GM21717 (cell line): Measurements from ENCODE around the gene TWSG1.
"Not testable (repeated sequence)": the region's sequence is repeated elsewhere in the genome, so short reads cannot be mapped to it uniquely, and the experiment has no call there.

ENCODE experiments used
- ATAC-seq: cut with Tn5 transposase; IDR thresholded peaks from one replicate; pipeline ENCODE4 v1.9.1; 2021; ENCODE audit warnings: mild to moderate bottlenecking, moderate library complexity; ENCODE audit not compliant: unreplicated experiment

Gene TWSG1

GRCh38 chr18:9421901-9422327 lies 87.3 kb downstream of the TWSG1 start:
- ATAC-seq, result no peak

GRCh38 chr18:9422816-9423519 lies 88.4 kb downstream of the TWSG1 start:
- ATAC-seq, result no peak

GRCh38 chr18:9423648-9424047 lies 89.1 kb downstream of the TWSG1 start:
- ATAC-seq, result not testable (repeated sequence)

DNA sequence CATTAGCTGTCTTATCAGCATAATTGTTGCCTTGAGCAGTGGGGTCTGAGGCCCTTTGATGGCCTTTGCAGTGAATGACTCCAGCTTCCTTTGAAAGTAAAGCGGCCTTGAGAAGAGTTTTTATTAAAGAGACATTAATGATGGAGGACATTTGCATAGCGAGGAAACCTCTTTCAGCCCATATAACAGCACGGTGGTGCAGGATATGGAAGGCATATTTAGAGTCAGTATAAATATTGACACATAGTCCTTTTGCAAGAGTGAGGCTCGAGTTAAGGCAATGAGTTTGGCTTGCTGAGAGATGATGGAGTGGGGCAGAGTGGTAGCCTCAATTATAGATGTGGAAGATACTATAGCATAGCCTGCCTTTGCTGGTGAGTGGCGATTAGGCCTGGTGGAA lies 89.7 kb downstream of the TWSG1 start:
- not testable (repeated sequence) for ATAC-seq

- ATAC-seq, result no peak
Measured at GRCh38 chr18:9426753-9427152, 92.2 kb downstream of the TWSG1 start.

DNA sequence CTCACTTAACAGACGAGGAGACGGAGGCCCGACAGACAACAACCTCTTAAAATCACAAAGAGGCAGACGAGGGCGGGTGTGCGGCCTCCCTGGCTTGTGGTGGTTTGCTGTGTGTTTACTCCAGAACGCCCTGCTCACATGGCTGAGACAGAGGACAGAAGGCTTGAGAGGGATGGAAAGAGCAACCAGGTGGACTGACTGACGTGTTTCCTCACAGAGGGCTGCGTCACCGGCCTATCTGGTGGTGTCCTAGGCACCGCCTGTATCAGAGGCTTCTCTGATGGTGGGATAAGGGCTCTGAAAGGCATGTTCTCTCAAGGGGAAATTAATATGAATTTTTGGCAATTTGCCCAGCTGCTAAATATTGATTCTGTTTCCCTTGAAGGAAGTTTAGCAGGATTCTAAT lies 93.7 kb downstream of the TWSG1 start:
- ATAC-seq, result no peak

DNA sequence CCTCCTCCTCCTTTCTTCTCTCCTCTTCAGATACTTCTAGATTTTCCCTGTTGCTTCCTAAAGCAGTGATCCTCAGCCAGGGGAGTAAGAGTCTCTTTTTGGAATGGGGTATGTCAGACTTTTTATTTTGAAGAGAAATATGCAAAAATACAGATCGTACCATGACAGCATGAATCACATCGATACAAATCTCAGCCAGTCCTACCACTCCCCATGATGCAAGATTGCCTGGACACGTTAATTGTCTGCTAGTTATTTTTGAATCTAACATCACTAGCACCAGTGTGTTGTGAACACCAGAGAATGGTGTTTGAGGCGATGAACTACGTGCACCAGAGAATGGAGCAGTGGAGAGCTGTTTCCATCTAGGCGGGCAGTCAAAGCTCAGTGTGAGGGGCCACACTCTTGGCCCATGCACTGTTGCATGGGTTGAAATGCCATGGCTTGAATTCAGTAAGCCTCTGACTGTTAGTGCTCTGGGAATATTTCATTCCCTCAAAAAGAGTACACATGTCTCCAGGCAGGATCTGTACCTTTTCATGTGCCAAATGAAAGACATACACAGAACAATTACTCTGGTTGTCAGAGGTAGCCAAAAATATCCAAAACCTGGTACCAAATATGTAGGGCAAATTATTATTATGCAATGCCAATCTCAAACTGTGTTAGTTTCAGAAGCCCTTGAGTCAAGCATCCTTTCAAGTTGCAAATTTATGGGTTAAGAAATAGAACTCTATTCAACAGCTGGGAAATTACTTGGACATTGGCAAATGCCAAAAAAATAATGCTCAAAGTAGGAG lies 94.5 kb downstream of the TWSG1 start:
- no peak for ATAC-seq

DNA sequence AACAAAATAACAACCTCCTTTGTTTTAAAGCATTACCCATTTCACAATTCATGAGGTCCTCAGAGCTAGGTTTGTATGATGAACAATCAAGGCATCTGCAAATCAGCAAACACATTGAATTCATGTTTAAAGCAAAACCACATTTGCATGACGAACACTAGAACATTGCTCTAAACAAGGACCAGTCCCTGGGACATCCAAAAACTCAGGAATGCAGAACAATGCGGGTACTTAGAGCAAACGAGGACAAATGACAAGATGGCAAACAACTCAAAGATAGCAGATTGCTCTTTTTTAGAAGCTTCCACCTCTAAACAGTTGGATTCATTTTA lies 95.1 kb downstream of the TWSG1 start:
- no peak for ATAC-seq

- not testable (repeated sequence) for ATAC-seq
Measured at GRCh38 chr18:9430315-9430714, 95.7 kb downstream of the TWSG1 start.

DNA sequence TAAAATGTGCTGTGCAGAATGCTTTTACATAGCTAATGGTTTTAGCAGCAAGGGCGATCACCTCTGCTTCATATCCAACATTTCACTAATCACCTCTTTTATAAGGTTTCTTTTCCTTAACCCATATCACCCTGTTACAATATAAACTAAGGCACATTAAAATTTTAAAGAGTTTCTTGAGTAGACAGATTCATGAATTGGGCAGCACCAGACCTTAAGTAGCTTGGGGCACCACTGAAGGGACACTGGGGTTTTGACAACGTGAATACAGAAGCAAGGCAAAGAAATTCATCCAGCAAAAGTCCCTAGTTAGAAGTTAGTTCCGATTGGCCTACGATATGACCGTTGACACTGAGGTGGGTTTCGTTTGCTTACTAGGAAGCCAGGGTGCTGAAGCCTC lies 96.7 kb downstream of the TWSG1 start:
- no peak for ATAC-seq

- not testable (repeated sequence) for ATAC-seq
Measured at GRCh38 chr18:9433122-9433521, 98.5 kb downstream of the TWSG1 start.

DNA sequence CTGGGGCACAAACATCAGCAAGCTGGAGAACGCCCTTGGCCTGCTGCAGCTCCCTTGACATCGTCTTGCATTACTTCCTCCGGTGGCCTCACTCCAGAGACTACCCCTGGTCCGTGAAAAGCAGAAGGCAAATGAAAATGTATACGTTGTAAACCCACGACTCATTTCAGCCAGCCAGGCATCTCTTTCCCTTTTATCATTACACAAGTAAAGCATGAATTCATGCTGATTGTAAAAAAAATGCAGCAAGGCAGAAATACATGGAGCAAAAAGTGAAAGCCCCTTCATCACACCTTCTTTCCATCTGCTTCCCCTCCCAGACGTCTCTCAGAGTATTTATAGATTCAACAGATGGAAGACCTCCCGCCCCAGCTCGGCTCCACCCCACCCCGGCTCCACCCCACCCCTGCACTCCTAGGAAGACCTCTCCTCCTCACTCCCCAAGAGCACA lies 99.1 kb downstream of the TWSG1 start:
- ATAC-seq, result no peak

DNA sequence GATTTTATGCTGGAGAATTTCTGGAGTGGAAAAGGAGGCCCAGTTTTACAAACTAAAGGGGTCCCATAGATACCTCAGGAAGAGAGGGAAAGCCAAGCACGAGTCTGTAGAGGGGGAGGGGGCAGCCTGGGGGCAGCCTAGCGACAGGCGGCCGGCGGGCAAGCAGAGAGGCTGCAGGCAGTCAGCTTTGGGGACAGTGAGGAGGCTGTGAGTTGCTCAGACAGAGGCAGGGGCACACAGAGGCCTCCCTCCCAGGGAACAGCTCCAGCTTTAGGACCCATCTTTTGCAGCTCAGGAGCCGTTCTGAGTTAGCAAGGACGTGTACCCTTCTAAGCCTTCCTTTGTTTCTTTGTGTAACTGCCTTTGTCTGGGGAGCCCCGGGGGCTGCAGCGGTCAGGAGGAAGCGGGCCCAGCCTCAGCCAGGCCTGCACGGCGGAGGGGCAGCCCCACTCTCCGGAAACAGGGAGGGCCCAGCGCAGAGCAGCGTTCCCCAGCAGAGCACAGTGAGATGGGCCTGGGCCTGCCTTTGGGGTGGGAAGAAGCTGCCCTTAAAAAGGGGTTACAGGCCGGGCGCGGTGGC lies 99.6 kb downstream of the TWSG1 start:
- no peak for ATAC-seq

- no peak for ATAC-seq
Measured at GRCh38 chr18:9435041-9435440, 100.5 kb downstream of the TWSG1 start.

DNA sequence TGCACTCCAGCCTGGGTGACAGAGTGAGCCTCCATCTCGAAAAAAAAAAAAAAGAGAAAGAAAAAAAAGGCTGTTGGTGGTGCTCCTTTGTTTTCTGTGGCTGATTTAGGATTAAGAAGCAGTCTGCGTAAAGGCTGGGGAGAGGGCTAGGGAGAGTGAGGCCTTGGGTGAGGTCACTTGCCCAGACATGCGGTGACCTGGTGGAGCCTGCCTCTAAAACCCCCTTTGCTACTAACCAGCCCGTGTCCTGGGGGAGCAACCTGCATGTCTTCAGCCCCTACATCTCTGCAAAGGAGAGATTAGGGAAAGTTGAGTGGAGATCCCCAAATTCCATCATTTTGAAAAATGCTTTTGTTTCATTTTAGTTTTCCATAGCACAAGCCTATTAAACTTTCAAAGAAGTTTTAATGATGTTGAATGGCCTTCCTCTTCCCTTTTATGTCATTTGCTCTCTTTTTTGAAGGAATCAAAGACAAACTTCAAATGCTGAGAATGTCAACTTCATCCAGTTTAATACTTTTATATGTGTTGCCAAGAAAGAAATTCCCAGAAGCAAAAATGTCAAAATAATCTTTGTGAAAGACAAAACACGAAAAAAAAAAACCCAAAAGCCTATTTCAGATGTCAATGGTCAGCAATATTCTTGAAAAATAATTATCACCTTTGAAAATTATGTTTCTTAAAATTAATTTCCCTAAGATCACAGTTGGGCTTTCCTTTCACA lies 101.8 kb downstream of the TWSG1 start:
- ATAC-seq, result no peak

DNA sequence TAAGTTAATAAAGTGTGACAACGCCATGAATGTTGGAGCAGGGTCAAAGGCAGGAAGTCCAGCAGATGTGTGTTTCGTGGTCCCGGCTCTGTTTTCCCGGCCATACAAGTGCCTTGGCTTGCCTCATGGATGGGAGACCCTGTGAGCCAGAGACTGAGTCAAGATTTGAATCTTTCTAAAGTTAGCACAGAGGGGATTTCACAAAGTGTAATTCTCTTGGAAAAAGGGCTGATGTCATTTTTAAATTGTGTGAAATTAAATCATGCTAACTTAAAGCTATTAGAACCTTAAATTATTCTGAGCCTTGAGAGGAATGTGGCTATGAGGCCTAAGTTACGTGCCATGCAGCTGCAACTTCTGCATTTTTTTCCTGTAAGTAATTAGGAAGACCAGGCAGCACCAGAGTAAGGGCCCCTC lies 102.5 kb downstream of the TWSG1 start:
- no peak for ATAC-seq

DNA sequence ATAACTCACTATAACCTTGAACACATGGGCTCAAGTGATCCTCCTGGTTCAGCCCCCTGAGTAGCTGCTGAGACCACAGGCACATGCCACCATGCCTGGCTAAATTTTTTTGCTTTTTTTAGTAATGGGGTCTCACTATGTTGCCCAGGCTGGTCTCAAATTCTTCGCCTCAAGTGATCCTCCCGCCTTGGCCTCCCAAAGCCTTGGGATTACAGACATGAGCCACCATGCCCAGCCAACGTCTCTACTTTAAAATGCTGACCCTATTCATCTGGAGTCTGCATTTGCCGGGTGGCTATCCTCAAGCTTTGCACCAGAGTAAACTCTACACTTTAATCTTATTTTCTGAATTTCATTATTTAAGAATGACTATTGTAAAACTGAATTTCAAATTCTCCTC lies 103.1 kb downstream of the TWSG1 start:
- no peak for ATAC-seq

GRCh38 chr18:9441061-9441460 lies 106.5 kb downstream of the TWSG1 start:
- ATAC-seq, result no peak

- no peak for ATAC-seq
Measured at GRCh38 chr18:9444549-9444948, 110.0 kb downstream of the TWSG1 start.

DNA sequence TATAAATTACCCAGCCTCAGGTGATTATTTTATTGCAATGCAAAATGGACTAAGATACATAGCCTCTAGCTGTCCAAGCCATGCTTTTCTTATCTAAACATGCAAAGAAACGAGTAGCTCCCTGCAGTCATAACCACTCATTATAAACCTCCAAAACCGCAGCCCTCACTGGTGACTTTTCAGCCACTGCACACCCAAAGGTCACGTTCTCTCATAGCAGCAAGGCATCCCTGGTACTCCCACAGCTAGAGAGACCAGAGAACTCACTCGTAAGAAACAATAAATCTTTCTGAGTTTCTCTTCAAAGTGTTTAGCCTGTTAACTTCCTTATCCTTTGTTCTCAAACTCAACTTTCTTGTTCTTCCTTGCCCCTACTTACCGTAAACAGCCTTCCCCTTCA lies 112.3 kb downstream of the TWSG1 start:
- ATAC-seq, result no peak

GRCh38 chr18:9447334-9447733 lies 112.8 kb downstream of the TWSG1 start:
- no peak for ATAC-seq
